H9 (cell line): ENCODE data around the gene STT3B. TPM values are rescaled to one million over a fixed set of nuclear protein-coding genes. Genes with fewer than 3 reads are reported as not detected.
A peak's percentile ranks its signal among the peaks of the same experiment; 100 is the strongest.

Source experiments
- DNase-seq: peaks from one replicate; pipeline ENCODE4 v3.0.0-alpha.2; 2017
- H2AFZ ChIP-seq: one replicate; pipeline ENCODE4 v1.6.1; 2013; ENCODE audit warnings: mild to moderate bottlenecking, low read length, control low read depth, moderate library complexity
- H2AK5ac ChIP-seq: 2 replicates; pipeline ENCODE4 v1.6.1; 2013; ENCODE audit warnings: low read length, control low read depth, mixed read lengths; ENCODE audit not compliant: insufficient read length
- H2BK120ac ChIP-seq: one replicate; pipeline ENCODE4 v1.6.1; 2013; ENCODE audit warnings: low read depth, mild to moderate bottlenecking, low read length, control low read depth, inconsistent platforms; ENCODE audit not compliant: poor library complexity, severe bottlenecking
- H2BK12ac ChIP-seq: 2 replicates; pipeline ENCODE4 v1.6.1; 2013; ENCODE audit warnings: low read length, control low read depth, mixed read lengths, low read depth; ENCODE audit not compliant: insufficient read length
- H2BK15ac ChIP-seq: 2 replicates; pipeline ENCODE4 v1.6.1; 2013; ENCODE audit warnings: low read depth, low read length, control low read depth
- H2BK20ac ChIP-seq: one replicate; pipeline ENCODE4 v1.6.1; 2013; ENCODE audit warnings: low read depth, mild to moderate bottlenecking, low read length, control low read depth, inconsistent platforms; ENCODE audit not compliant: poor library complexity, severe bottlenecking
- H2BK5ac ChIP-seq: 2 replicates; pipeline ENCODE4 v1.6.1; 2013; ENCODE audit warnings: low read length, control low read depth, mixed read lengths; ENCODE audit not compliant: insufficient read length
- H3K14ac ChIP-seq: 2 replicates; pipeline ENCODE4 v1.6.1; 2013; ENCODE audit warnings: low read length, control low read depth; ENCODE audit not compliant: insufficient read depth
- H3K18ac ChIP-seq: 2 replicates; pipeline ENCODE4 v1.6.1; 2013; ENCODE audit warnings: low read depth, mild to moderate bottlenecking, mixed read lengths, low read length, control low read depth; ENCODE audit not compliant: insufficient read length
- H3K23ac ChIP-seq: 2 replicates; pipeline ENCODE4 v1.6.1; 2013; ENCODE audit warnings: low read length, control low read depth, mixed read lengths, low read depth; ENCODE audit not compliant: insufficient read length
- H3K23me2 ChIP-seq: 2 replicates; pipeline ENCODE4 v1.6.1; 2013; ENCODE audit warnings: low read depth, mild to moderate bottlenecking, mixed read lengths, low read length, control low read depth; ENCODE audit not compliant: insufficient read length, poor library complexity, severe bottlenecking
- H3K27ac ChIP-seq: 2 replicates; pipeline ENCODE4 v1.5.1; 2013; ENCODE audit warnings: low read length, control low read depth, mixed read lengths, low read depth; ENCODE audit not compliant: insufficient read length
- H3K27me3 ChIP-seq: 2 replicates; pipeline ENCODE4 v1.6.1; 2013; ENCODE audit warnings: low read length, control low read depth, inconsistent platforms; ENCODE audit not compliant: insufficient read depth
- H3K4ac ChIP-seq: 2 replicates; pipeline ENCODE4 v1.6.1; 2013; ENCODE audit warnings: low read depth, mild to moderate bottlenecking, control low read depth, inconsistent platforms, low read length, moderate library complexity
- H3K4me1 ChIP-seq: 2 replicates; pipeline ENCODE4 v1.6.1; 2013; ENCODE audit warnings: low read length, control low read depth, inconsistent platforms; ENCODE audit not compliant: insufficient read depth
- H3K4me2 ChIP-seq: 2 replicates; pipeline ENCODE4 v1.6.1; 2013; ENCODE audit warnings: low read length, control low read depth, mixed read lengths; ENCODE audit not compliant: insufficient read length, insufficient read depth
- H3K56ac ChIP-seq: 2 replicates; pipeline ENCODE4 v1.6.1; 2013; ENCODE audit warnings: low read depth, mild to moderate bottlenecking, mixed read lengths, low read length, control low read depth; ENCODE audit not compliant: insufficient read length
- H3K79me1 ChIP-seq: 2 replicates; pipeline ENCODE4 v1.6.1; 2013; ENCODE audit warnings: low read depth, mild to moderate bottlenecking, moderate library complexity, low read length, control low read depth, inconsistent platforms; ENCODE audit not compliant: insufficient read depth, poor library complexity, severe bottlenecking
- H3K79me2 ChIP-seq: 2 replicates; pipeline ENCODE4 v1.6.1; 2013; ENCODE audit warnings: low read length, control low read depth, inconsistent platforms; ENCODE audit not compliant: insufficient read depth
- H3K9ac ChIP-seq: 2 replicates; pipeline ENCODE4 v1.6.1; 2013; ENCODE audit warnings: low read length, control low read depth, mixed read lengths; ENCODE audit not compliant: insufficient read length; ENCODE audit errors: extremely low read depth
- H3K9me3 ChIP-seq: one replicate; pipeline ENCODE4 v1.6.1; 2013; ENCODE audit warnings: low read depth, low read length, inconsistent platforms; ENCODE audit not compliant: control insufficient read depth
- H3T11ph ChIP-seq: one replicate; pipeline ENCODE4 v1.6.1; 2013; ENCODE audit warnings: mild to moderate bottlenecking, low read length, control low read depth, inconsistent platforms
- H4K20me1 ChIP-seq: one replicate; pipeline ENCODE4 v1.6.1; 2013; ENCODE audit not compliant: control insufficient read depth, insufficient read length, insufficient read depth
- H4K5ac ChIP-seq: 2 replicates; pipeline ENCODE4 v1.6.1; 2013; ENCODE audit warnings: low read depth, mild to moderate bottlenecking, mixed read lengths, low read length, control low read depth; ENCODE audit not compliant: insufficient read length
- H4K8ac ChIP-seq: replicated peaks from 2 replicates; pipeline ENCODE4 v1.6.1; 2013; ENCODE audit warnings: low read length, control low read depth, mixed read lengths, low read depth; ENCODE audit not compliant: insufficient read length
- H4K91ac ChIP-seq: 2 replicates; pipeline ENCODE4 v1.6.1; 2013; ENCODE audit warnings: low read depth, mild to moderate bottlenecking, moderate library complexity, mixed read lengths, low read length, control low read depth; ENCODE audit not compliant: insufficient read length
- H3K27ac Mint-ChIP-seq, 3 experiments: 2 replicates in 2 of 3; 3 replicates in 1 of 3; pipeline ENCODE4 v1.8.0; 2020 to 2021; ENCODE audit warnings: mixed read lengths in 3 of 3, mild to moderate bottlenecking in 1 of 3, moderate library complexity in 1 of 3
- H3K27me3 Mint-ChIP-seq: 2 replicates; pipeline ENCODE4 v1.8.0; 2021; ENCODE audit warnings: low read depth, mild to moderate bottlenecking, moderate library complexity, mixed read lengths
- H3K36me3 Mint-ChIP-seq, 3 experiments: 2 replicates in 2 of 3; 3 replicates in 1 of 3; pipeline ENCODE4 v1.8.0; 2020 to 2021; ENCODE audit warnings: low read depth in 3 of 3, mixed read lengths in 3 of 3; ENCODE audit not compliant: insufficient read depth in 1 of 3
- H3K4me1 Mint-ChIP-seq, 2 experiments: 2 replicates each; pipeline ENCODE4 v1.8.0; 2020; ENCODE audit warnings: mixed read lengths in 2 of 2
- H3K4me3 Mint-ChIP-seq, 2 experiments: 2 replicates in 1 of 2; 3 replicates in 1 of 2; pipeline ENCODE4 v1.8.0; 2020 to 2021; ENCODE audit warnings: mild to moderate bottlenecking in 2 of 2, mixed read lengths in 2 of 2, moderate library complexity in 1 of 2
- H3K9me3 Mint-ChIP-seq, 2 experiments: 2 replicates in 1 of 2; 3 replicates in 1 of 2; pipeline ENCODE4 v1.8.0; 2020; ENCODE audit warnings: mild to moderate bottlenecking in 2 of 2, mixed read lengths in 2 of 2, moderate library complexity in 1 of 2
- WGBS: extraction: QIAGEN DNeasy Blood & Tissue Kit; methylation state at CpG from one replicate; pipeline ENCODE4 v1.1.7; 2013; ENCODE audit warnings: missing lambda C conversion rate, low lambda C conversion rate, mixed read lengths; ENCODE audit not compliant: insufficient read length; ENCODE audit errors: extremely low coverage; 5-methylcytosine and 5-hydroxymethylcytosine counted together
- total RNA-seq: library from RNA; stranded (reverse); gene quantifications from 2 replicates; pipeline ENCODE4 v1.2.1, GENCODE V29; 2021
- TF ChIP-seq, protein P1 (sequence below): fragments of 200-600 bp; sonication (generic); conservative IDR thresholded peaks from 3 replicates; pipeline ENCODE4 v1.8.0; 2021; ENCODE audit warnings: antibody characterized with exemption, mild to moderate bottlenecking

STT3B gene
- total RNA-seq, 1 experiment from 2014 or later: 79.9 TPM

GRCh38 chr3:31661993-31662670 lies 129.4 kb downstream of the STT3B start:
- H2BK15ac ChIP-seq: no peak overlapping the region

More at GRCh38 chr3:31661993-31662670, 129.4 kb downstream of the STT3B start:
- Histone ChIP-seq H3T11ph (no peak overlapping the region), H3K27me3 (no peaks in the 10 kb centered on the region), H3K4ac (no peak overlapping the region), H3K14ac (no peak overlapping the region), H2BK12ac (no peak overlapping the region), H3K27ac (no peak overlapping the region), H3K18ac (no peak overlapping the region), H3K79me2 (no peaks in the 10 kb centered on the region), H4K20me1 (no peaks in the 10 kb centered on the region), H2BK5ac (no peak overlapping the region), H4K8ac (no peak overlapping the region), H4K91ac (no peak overlapping the region), H3K9ac (no peak overlapping the region), H3K4me1 (no peaks in the 10 kb centered on the region), H2BK120ac (no peak overlapping the region), H4K5ac (no peak overlapping the region), H3K23me2 (no peaks in the 10 kb centered on the region), H3K56ac (no peak overlapping the region), H3K23ac (no peak overlapping the region), H3K4me2 (no peak overlapping the region), H2AK5ac (no peak overlapping the region), H3K9me3 (no peaks in the 10 kb centered on the region), H3K79me1 (no peaks in the 10 kb centered on the region), H2BK20ac (no peak overlapping the region), H2AFZ (no peak overlapping the region)
- H3K9me3 Mint-ChIP-seq: peaks cover 4 to 5% of the 10 kb centered on the region in 2 experiments; a peak in 3 of 5 replicates
- WGBS: no CpG with 5 or more reads among the region's 5 CpGs
- TF ChIP-seq, protein P1, sequence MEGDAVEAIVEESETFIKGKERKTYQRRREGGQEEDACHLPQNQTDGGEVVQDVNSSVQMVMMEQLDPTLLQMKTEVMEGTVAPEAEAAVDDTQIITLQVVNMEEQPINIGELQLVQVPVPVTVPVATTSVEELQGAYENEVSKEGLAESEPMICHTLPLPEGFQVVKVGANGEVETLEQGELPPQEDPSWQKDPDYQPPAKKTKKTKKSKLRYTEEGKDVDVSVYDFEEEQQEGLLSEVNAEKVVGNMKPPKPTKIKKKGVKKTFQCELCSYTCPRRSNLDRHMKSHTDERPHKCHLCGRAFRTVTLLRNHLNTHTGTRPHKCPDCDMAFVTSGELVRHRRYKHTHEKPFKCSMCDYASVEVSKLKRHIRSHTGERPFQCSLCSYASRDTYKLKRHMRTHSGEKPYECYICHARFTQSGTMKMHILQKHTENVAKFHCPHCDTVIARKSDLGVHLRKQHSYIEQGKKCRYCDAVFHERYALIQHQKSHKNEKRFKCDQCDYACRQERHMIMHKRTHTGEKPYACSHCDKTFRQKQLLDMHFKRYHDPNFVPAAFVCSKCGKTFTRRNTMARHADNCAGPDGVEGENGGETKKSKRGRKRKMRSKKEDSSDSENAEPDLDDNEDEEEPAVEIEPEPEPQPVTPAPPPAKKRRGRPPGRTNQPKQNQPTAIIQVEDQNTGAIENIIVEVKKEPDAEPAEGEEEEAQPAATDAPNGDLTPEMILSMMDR: no peak
- H3K4me1 Mint-ChIP-seq: peaks cover 12 to 15% of the 10 kb centered on the region in 2 experiments
- peaks cover 31 to 42% (median 39%) of the 10 kb centered on the region in 3 experiments for H3K36me3 Mint-ChIP-seq
- H3K27ac Mint-ChIP-seq: peak overlapping the region in 1 of 3 experiments; percentile 56; a peak in 2 of 7 replicates
- no peaks in the 10 kb centered on the region for H3K27me3 Mint-ChIP-seq
- H3K4me3 Mint-ChIP-seq: no peak overlapping the region
- no peak for DNase-seq
